Testis (tissue), 3 donors: ENCODE measurements around the gene MT1M. TPM values are rescaled to one million over a fixed set of nuclear protein-coding genes. Genes with fewer than 3 reads are reported as not detected.

Experiments
- DNase-seq: peaks from one replicate; pipeline ENCODE4 v3.0.0-alpha.2; 2019
- H3K27ac ChIP-seq, 2 donors: fragments of 200-600 bp; sonication (generic); one replicate each; pipeline ENCODE4 v1.5.1; 2019
- H3K27me3 ChIP-seq: fragments of 200-600 bp; sonication (generic); one replicate; pipeline ENCODE4 v1.5.1; 2019
- H3K36me3 ChIP-seq: fragments of 200-600 bp; sonication (generic); one replicate; pipeline ENCODE4 v1.5.1; 2017; ENCODE audit warnings: low read depth; ENCODE audit errors: missing control alignments
- H3K4me1 ChIP-seq: fragments of 200-600 bp; sonication (generic); one replicate; pipeline ENCODE4 v1.5.1; 2019
- H3K4me3 ChIP-seq, 2 donors: fragments of 200-600 bp; sonication (generic); one replicate each; pipeline ENCODE4 v1.5.1; 2017 to 2019
- H3K9me3 ChIP-seq: fragments of 200-600 bp; sonication (generic); one replicate; pipeline ENCODE4 v1.5.1; 2017
- CTCF ChIP-seq, 3 experiments: fragments of 450-650 bp in 2 of 3; fragments of 200-600 bp in 1 of 3; sonication (generic) in 1 of 3; IDR thresholded peaks; one replicate each; pipeline ENCODE4 v1.5.1; 2016 to 2019; ENCODE audit warnings: antibody characterized with exemption in 3 of 3, mild to moderate bottlenecking in 2 of 3, moderate library complexity in 1 of 3
- POLR2A ChIP-seq: fragments of 450-650 bp; IDR thresholded peaks from one replicate; pipeline ENCODE4 v1.6.1; 2017; ENCODE audit warnings: antibody characterized with exemption, mild to moderate bottlenecking, moderate library complexity
- WGBS, 2 donors: methylation state at CpG; one replicate each; pipeline ENCODE4 v1.1.5; 2018; 5-methylcytosine and 5-hydroxymethylcytosine counted together
- intact Hi-C: fragments of 100-400 bp; cut with DNase I; formaldehyde crosslinking; loops from one replicate; pipeline ENCODE4 v1.15.1; 2023; ENCODE audit warnings: low total_unique reads
- polyA plus RNA-seq: library from polyadenylated mRNA; stranded (reverse); fragments of 350-450 nt; fragmentation: Illumina TruSeq; extraction: RNeasy Lipid Tissue Mini Kit (QIAGEN cat#74804); gene quantifications from one replicate; pipeline ENCODE4 v1.2.3, GENCODE V29; 2014; ENCODE audit warnings: low read depth, low replicate concordance; ENCODE audit not compliant: insufficient read depth
- total RNA-seq, 2 donors: library from RNA; depleted of rRNA; stranded (reverse); fragments of >200 nt; gene quantifications; one replicate each; pipeline ENCODE4 v1.2.3, GENCODE V29; 2016

Gene MT1M
- total and polyA plus RNA-seq, 3 donors from 2014 or later, result 2.2 to 3.7 (median 2.6) TPM

DNA sequence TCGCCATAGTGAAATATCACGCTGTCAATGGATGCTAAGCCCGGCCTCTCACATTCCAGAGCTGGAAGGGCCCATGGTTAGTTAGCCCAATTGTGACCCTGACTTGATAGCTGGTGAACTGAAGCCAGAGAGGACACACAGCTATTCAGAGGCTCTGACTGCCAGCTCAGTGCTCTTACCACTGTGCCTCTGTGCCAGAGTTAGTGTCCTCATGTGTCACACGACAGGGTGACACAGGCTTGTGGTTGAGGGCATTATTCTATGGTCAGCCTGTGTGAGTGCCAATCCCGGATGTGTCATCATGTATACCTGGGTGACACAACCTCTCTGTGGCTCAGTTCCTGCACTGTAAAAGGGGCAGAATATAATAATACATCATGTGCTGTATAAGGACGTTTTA, 47.4 kb downstream of the MT1M start:
- Histone ChIP-seq H3K27me3 (no peaks in the 10 kb centered on the region), H3K9me3 (no peaks in the 10 kb centered on the region), H3K27ac (no peak overlapping the region), H3K4me1 (peaks cover 16% of the 10 kb centered on the region), H3K36me3 (no peaks in the 10 kb centered on the region), H3K4me3 (no peak overlapping the region)
- intact Hi-C loops, result no loop called here
- no peak for DNase-seq
- no peak for TF ChIP-seq POLR2A
- no peak for TF ChIP-seq CTCF (IDR thresholded peaks at IDR 0.05)
- WGBS, 2 donors, result 89 to 93% methylated on average over 5 to 6 of the region's 6 CpGs

DNA sequence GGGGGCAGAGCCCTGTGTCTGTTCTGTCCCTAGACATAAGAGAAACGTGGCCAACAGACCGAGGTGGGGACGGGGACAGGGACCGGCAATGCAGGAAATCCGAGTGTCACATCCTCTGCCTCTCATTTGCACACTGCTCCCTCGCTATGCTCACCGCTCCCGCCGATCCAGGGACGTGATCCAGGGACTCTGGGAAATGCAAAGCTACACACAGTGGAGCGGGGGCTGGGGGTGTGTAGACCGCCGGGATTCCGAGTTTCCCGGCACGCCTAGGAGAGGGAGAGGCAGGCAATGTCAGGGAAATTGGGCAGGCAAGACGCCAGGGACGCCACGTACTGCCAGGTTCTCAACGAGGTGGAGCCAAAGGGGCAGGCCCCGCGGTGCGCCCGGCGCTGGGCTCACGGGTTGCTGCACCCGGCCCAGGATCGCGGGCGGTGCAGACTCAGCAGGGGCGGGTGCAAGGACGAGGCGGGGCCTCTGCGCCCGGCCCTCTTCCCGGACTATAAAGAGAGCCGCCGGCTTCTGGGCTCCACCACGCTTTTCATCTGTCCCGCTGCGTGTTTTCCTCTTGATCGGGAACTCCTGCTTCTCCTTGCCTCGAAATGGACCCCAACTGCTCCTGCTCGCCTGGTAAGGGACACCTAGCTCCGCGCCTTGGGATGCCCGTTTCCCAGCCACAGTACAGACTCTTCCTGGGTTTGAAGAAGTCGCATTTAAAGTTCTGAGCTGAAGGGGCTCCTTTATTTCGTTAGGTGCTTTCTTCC, 49.7 kb downstream of the MT1M start, which contains the start of gene MT1X:
Gene MT1X, plus strand, starts transcription at position 532 of the 764 bp plus-strand sequence. Its CDS starts 71 bp downstream, at position 603.
- H3K27me3 ChIP-seq, result no peaks in the 10 kb centered on the region
- TF ChIP-seq POLR2A (peak; percentile 78), CTCF (IDR thresholded peaks at IDR 0.05) (peak in 1 of 3 experiments; percentile 4)
- H3K36me3 ChIP-seq, result no peaks in the 10 kb centered on the region
- intact Hi-C loops, result no loop called here
- DNase-seq, result peak; percentile 93
- peak within 1 kb of the TSS; percentile 48 to 61 for H3K4me3 ChIP-seq
- no peaks in the 10 kb centered on the region for H3K9me3 ChIP-seq
- peaks cover 16% of the 10 kb centered on the region for H3K4me1 ChIP-seq
- 0 to 1% methylated on average over 31 to 49 of the region's 49 CpGs for WGBS, 2 donors
- peak within 1 kb of the TSS; percentile 26 to 76 for H3K27ac ChIP-seq

DNA sequence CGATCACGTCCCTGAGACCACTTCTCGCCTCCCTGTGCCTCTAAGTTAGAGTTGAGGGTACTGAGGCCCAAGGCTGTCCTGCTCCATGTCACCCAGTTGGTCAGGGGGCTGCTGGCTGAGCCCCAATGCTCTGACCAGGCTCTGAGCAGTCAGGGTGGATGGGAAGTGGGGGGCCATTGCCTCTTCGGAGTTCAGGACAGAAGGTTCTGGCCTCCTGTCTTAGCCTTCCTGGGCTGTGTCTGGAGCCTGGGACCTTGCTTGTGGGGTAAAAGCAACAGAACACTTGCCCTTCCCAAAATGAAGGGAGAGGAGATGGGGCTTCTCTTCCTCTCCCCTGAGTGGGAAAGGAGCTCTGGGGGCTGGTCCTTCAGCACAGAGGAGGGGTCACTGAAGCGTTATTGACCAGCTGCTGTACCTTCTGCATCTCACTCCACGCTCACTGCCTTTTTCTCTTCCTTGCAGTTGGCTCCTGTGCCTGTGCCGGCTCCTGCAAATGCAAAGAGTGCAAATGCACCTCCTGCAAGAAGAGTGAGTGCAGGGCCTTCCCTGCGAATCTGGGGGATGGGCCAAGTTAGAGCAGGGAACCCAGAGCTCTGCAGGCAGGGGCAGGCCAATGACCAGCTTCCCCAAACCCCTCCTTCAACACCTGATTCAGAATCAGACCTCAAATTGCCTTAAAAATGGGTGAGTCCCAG, 50.4 kb downstream of the MT1M start:
- intact Hi-C loops, result no loop called here
- H3K27ac ChIP-seq, result peak overlapping the region; percentile 26 to 76
- 26 to 33% methylated on average over 7 to 8 of the region's 8 CpGs for WGBS, 2 donors
- H3K4me1 ChIP-seq, result peaks cover 16% of the 10 kb centered on the region
- TF ChIP-seq POLR2A (no peak), CTCF (IDR thresholded peaks at IDR 0.05) (no peak)
- no peaks in the 10 kb centered on the region for H3K27me3 ChIP-seq
- H3K36me3 ChIP-seq, result no peaks in the 10 kb centered on the region
- DNase-seq, result no peak
- H3K9me3 ChIP-seq, result no peaks in the 10 kb centered on the region
- H3K4me3 ChIP-seq, result peak overlapping the region; percentile 48 to 61

Other genes starting within 250 kb of the MT1M start
- 100 to 1,000 TPM; 287 to 337 TPM for gene AMFR, start 207.1 kb upstream of the MT1M start, total RNA-seq
- gene AMFR, start 207.1 kb upstream of the MT1M start, polyA plus RNA-seq, result 258 TPM
- 10 to 100 TPM; 67.7 to 75.3 TPM for gene NUDT21, start 181.3 kb upstream of the MT1M start, total RNA-seq
- gene NUDT21, start 181.3 kb upstream of the MT1M start, polyA plus RNA-seq, result 224 TPM
- gene OGFOD1, start 181.1 kb upstream of the MT1M start, total RNA-seq, result 10 to 100 TPM; 26.7 to 34.5 TPM
- 38.2 TPM for gene OGFOD1, start 181.1 kb upstream of the MT1M start, polyA plus RNA-seq
- gene BBS2, start 112.6 kb upstream of the MT1M start, total RNA-seq, result 10 to 100 TPM; 70.3 to 83.6 TPM
- 79.8 TPM for gene BBS2, start 112.6 kb upstream of the MT1M start, polyA plus RNA-seq
- not detected for gene MT4, start 67.6 kb upstream of the MT1M start, total RNA-seq
- 2.3 TPM for gene MT4, start 67.6 kb upstream of the MT1M start, polyA plus RNA-seq
- 1 to 10 TPM in 1 of 2 donors, not detected in 1; 4.6 TPM for gene MT3, start 43.1 kb upstream of the MT1M start, total RNA-seq
- 12.0 TPM for gene MT3, start 43.1 kb upstream of the MT1M start, polyA plus RNA-seq
- gene MT2A, start 24.1 kb upstream of the MT1M start, total RNA-seq, result 10 to 100 TPM; 20.1 to 30.7 TPM
- gene MT2A, start 24.1 kb upstream of the MT1M start, polyA plus RNA-seq, result 77.1 TPM
- gene MT1E, start 6.9 kb upstream of the MT1M start, total RNA-seq, result 10 to 100 TPM; 10.5 to 55.4 TPM
- gene MT1E, start 6.9 kb upstream of the MT1M start, polyA plus RNA-seq, result 22.4 TPM
- 10 to 100 TPM in 1 of 2 donors, not detected in 1; 10.6 TPM for gene MT1A, start 6.0 kb downstream of the MT1M start, total RNA-seq
- gene MT1A, start 6.0 kb downstream of the MT1M start, polyA plus RNA-seq, result not detected
- not detected for gene MT1B, start 19.2 kb downstream of the MT1M start, total RNA-seq
- not detected for gene MT1B, start 19.2 kb downstream of the MT1M start, polyA plus RNA-seq
- 1 to 10 TPM; 3.6 to 8.1 TPM for gene MT1F, start 25.3 kb downstream of the MT1M start, total RNA-seq
- gene MT1F, start 25.3 kb downstream of the MT1M start, polyA plus RNA-seq, result 15.4 TPM
- 10 to 100 TPM in 1 of 2 donors, 1 to 10 TPM in 1; 2.1 to 11.5 TPM for gene MT1G, start 35.4 kb downstream of the MT1M start, total RNA-seq
- 14.7 TPM for gene MT1G, start 35.4 kb downstream of the MT1M start, polyA plus RNA-seq
- not detected for gene MT1H, start 37.2 kb downstream of the MT1M start, total RNA-seq
- not detected for gene MT1H, start 37.2 kb downstream of the MT1M start, polyA plus RNA-seq
- 100 to 1,000 TPM in 1 of 2 donors, 10 to 100 TPM in 1; 77.0 to 180 TPM for gene MT1X, start 49.8 kb downstream of the MT1M start, total RNA-seq
- gene MT1X, start 49.8 kb downstream of the MT1M start, polyA plus RNA-seq, result 51.7 TPM
- 100 to 1,000 TPM in 1 of 2 donors, 10 to 100 TPM in 1; 94.2 to 102 TPM for gene NUP93, start 97.5 kb downstream of the MT1M start, total RNA-seq
- gene NUP93, start 97.5 kb downstream of the MT1M start, polyA plus RNA-seq, result 147 TPM
- gene SLC12A3, start 232.5 kb downstream of the MT1M start, total RNA-seq, result 1 to 10 TPM in 1 of 2 donors, under 1 TPM in 1; 0.16 to 1.1 TPM
- 0.16 TPM for gene SLC12A3, start 232.5 kb downstream of the MT1M start, polyA plus RNA-seq